Measurements from ENCODE around the gene BUD23. TPM values are rescaled to one million over a fixed set of nuclear protein-coding genes. Genes with fewer than 3 reads are reported as not detected.
"Not testable (repeated sequence)": the region's sequence is repeated elsewhere in the genome, so short reads cannot be mapped to it uniquely, and the experiment has no call there.

Gene BUD23
- total RNA-seq, 1 experiment from 2014 or later: 142 TPM

DNA sequence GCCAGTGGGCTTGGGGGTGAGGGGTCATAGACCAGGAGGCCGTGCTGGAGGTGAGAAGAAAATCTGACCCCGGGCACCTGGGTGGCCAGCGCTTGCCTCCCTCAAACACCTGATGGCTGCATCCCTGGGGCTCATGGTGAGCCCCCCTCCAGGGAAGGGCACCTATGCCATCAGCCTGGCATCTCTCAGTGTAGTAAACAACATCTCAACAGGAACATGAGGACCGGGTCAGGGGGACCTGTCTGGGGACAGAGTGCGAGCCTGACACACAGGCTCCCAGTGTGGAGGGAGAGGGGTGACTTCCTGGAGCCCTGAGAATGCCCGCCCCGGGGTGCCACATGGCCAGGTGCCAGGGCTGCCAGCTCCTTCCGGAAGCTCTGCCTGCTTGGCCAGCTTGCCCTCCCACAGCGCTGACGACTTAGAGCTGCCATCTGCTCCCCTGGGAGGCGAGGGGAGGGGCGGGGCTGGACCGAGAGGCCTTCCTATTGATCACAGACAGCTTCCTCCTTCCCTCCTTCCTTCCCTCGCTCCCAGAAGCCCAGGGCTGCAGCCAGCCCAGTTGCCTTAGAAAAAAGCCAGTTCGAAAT is 23.7 kb downstream of the BUD23 start:
- in situ Hi-C loops (cut with HindIII; ENCODE audit: low pct_unique_long_range_greater_than_20kb, low sequenced_read_pairs): no loop called here
- DNase-seq (ENCODE audit: low read depth, low spot score): no peak

DNA sequence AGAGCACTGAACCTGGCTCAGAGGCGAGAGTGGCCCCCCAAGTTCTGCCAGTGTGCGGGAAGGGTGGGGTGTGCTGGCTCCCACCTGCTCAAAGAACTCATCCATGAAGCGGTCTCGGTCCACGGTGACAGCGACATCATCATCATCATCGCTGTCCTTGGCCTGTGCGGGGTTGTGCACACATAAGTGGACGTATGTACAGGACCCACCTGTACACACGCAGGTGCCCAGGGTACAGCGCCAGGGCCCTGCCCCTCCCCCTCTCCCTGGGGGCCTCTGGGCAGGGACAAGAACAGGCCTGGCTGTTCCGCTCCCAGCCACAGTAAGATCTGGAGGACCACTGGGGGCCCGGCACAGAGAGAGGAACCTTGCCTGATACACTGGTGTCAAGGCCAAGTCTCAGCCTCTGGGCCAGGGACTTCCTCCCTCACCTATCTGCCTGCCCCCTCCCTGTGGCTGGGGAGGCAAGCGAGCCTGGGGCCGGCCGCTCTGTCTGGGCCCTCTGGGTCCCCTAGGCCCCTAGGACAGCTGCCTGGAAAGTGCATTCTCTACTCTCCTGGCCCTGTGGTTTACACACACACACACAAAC is 25.7 kb downstream of the BUD23 start:
- in situ Hi-C loops (cut with HindIII; ENCODE audit: low pct_unique_long_range_greater_than_20kb, low sequenced_read_pairs): no loop called here
- DNase-seq (ENCODE audit: low read depth, low spot score): no peak

DNA sequence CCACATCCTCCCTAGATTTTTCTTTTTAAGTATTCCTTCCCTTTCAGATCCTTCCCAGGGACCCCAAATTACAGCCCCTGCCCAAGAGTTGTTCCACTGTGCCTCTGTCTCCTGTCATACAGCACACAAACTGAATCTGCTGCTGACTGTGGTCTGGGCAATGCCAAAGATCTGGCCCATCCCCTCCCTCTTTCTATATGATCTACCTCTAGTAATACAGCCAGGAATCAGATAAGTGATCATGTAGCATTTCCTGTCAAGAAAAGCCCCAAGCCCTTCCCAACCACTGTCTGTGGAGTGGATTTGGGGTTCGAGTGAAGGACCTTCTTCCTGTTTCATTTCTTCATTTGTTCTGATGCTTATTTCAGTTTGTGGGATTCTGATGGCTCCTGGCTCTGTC is 29.4 kb downstream of the BUD23 start:
- DNase-seq (ENCODE audit: low read depth, low spot score): no peak
- in situ Hi-C loops (cut with HindIII; ENCODE audit: low pct_unique_long_range_greater_than_20kb, low sequenced_read_pairs): no loop called here

DNA sequence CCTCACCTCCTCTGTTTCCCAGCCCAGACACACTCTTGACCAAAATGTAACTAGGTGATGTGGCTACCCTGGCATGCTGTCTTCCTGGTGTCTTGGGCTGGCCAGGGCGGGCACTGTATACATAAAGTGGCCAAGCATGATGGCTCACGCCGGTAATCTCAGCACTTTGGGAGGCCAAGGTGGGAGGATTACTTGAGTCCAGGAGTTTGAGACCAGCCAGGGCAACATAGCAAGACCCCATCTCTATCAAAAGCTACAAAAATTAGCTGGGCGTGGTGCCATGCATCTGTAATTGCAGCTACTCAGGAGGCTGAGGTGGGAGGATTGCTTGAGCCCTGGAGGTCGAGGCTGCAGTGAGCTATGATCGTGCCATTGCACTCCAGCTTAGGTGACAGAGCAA is 29.9 kb downstream of the BUD23 start:
- DNase-seq (ENCODE audit: low read depth, low spot score); in situ Hi-C loops (cut with HindIII; ENCODE audit: low pct_unique_long_range_greater_than_20kb, low sequenced_read_pairs): not testable (repeated sequence)

DNA sequence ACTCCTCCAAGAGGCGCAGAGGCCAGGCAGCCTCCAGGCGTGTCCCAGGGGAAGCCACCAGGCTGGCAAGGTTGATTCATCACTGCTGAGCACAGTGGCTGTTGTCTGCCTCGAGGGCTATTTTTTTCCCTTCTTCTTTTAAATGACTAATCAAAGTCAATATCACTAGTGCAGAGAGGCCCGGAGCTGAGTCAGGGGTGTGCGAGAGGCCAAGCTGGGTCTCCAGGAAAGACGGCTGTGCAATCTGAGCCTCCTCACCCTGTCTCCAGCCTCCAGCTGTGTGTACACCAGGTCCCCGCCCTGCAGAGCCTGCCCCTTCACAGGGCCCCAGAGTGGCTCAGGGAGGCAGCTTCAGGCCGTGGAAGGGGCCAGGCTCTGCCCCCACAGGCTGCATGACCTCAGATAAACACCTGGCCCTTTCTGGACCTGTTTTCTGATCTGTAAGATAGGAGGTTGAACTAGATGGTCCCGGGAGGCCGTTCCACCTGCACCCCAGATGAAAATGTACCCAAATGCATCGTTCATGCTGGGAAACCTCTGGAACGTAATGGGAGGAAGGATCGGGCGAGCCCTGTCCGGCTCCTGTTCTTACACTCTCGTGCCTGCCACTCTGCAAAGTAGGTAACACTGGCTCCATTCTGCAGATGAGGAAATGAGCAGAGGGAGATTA is 32.4 kb downstream of the BUD23 start:
- DNase-seq (ENCODE audit: low read depth, low spot score): peak; percentile 33
- in situ Hi-C loops (cut with HindIII; ENCODE audit: low pct_unique_long_range_greater_than_20kb, low sequenced_read_pairs): no loop called here

DNA sequence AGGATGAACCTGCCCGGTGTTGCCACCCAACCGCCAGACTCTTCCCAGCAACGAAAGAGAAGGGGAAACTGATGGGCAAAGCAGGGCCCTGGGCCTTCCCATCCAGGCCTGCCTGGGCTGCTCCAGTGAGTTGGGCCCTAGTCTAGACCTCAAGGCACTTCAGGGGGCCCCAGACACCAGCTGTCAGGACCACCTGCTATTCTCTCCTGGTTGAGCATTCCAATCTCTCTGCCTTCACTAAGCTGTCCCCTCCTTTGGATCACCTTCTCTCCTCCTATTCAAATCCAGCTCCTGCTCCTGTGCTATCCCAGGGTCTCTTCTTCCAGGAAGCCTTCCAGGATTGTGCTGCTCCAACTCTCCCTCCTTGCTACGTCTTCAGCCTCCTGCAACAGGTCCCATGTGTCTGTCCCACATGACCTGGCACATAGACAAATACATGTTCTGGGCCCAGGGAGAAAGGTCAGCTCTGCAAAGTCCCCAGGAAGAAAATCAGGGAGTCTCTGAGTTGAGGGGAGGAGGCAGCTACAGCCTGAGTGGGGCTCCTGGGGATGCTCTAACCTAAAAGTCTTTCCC is 33.0 kb downstream of the BUD23 start:
- DNase-seq (ENCODE audit: low read depth, low spot score): no peak
- in situ Hi-C loops (cut with HindIII; ENCODE audit: low pct_unique_long_range_greater_than_20kb, low sequenced_read_pairs): no loop called here

DNA sequence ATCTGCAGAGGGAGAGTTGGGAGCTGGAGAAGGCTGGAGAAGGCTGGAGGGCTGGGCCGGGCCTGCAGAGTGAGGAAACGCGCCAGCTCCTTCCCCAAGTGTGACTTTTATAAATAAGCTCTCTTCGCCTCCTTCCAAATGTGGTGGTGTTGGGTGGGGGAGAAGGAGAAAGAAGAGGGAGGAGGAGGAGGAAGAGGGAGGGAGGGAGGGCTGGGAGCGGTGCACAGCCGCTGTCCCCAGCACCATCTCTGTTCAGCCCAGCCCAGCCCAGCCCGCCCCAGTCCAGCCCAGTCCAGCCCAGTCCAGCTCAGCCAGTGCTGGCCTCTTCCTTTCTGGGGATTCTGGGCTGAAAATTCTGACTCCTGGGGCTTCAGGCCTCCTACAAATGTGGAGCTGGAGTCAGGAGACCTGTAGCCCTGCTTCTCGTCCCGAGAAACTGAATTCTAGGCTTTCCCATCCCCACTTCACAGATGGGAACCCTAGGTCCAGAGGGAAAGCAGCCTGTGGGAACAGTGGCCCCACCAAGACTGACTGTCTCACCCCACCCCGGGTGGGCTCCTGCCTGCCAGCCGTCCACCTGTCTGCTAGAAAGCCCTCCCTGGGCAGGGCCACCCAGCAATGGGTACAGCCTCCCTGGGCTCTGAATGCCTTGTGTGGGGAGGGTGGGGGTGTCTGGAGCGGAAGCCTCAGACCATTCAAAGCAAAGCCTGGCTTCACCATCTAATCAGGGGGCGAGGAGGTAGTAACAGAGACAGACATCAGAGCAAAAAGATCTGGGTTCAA is 33.8 kb downstream of the BUD23 start:
- in situ Hi-C loops (cut with HindIII; ENCODE audit: low pct_unique_long_range_greater_than_20kb, low sequenced_read_pairs): no loop called here
- DNase-seq (ENCODE audit: low read depth, low spot score): no peak

DNA sequence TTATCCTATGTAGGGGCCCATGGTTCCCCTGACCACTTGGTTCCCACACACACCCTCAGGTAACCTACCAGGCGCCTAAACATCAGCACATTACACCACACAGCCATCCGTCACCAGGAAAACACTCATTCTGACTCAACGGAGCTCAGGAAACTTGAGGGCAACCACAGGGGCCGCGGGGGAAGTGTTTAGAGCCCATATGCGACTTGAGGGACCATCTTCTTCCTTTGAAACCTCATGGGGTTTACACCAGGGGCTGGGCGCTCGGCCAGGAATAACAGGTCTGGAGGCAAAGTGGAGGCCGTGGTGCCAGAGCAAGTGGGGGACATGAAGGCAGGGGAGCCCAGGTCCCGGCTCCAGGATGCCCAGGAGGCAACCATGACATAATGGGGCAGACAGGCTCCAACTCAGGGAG is 34.6 kb downstream of the BUD23 start:
- DNase-seq (ENCODE audit: low read depth, low spot score): no peak
- in situ Hi-C loops (cut with HindIII; ENCODE audit: low pct_unique_long_range_greater_than_20kb, low sequenced_read_pairs): no loop called here

DNA sequence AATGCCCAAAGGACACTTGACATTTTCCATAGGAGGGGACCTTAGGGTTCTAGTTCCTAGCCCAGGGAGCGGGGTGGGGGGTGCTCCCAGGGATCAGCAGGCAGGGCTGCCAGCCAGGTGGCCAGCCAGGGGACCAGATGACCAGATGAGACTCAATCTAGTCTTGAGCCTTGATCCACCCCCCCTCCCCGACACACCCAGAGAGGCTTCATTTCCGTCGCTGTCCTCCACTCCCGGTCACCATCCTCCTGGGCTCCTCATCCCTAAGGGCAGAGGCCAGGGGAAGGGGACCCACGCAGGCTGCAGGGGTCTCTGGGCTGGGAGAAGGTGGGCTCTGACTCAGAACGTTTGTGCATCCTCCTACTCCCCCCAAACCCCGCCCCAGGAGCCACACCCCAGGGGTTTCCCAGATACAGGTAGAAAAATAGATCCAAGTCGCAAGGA is 35.1 kb downstream of the BUD23 start:
- DNase-seq (ENCODE audit: low read depth, low spot score): no peak
- in situ Hi-C loops (cut with HindIII; ENCODE audit: low pct_unique_long_range_greater_than_20kb, low sequenced_read_pairs): no loop called here

DNA sequence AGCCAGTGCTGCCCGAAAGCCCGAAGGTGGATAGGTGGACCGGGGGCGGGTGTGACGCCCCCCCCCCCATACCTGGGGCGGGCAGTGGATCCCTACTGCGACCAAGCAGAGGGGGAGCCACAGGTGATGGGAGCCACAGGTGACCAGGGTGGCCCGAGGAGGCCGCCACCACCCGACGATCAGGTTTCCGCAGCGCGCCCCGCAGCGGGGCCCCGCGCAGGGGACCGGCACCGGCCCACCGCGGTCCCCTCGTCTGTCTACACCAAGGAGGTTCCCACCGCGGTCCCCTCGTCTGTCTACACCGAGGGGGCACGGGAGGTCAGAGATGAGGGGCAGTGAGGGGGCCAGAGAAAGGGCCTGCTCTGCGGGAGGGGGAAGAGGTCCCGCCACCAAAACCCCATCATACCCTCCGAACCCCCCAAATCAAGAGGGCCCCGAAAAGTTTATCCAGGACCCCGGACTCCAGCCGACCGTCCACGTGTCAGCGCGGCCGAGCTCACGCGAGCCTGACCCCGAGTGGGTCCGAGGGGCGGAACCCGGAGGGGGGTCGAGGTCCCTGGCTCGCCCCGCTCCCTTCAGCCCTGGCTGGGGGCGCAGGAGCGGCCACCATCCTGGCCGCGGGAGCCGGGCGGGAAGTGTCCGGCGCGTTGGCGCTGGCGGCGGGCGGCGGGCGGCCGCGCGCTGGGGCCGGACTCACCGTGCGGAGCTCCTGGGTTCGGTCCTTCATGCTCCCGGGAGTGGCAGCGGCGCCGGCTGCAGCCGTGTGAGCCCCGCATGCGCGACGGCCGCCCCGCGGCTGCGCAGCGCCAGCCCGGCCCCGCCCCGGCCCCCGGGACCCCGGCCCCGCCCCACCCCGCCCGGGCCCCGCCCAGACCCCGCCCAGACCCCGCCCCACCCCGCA is 35.8 kb downstream of the BUD23 start, which contains the start of gene STX1A:
STX1A (minus strand) TSS at position 765 of the 901 bp plus-strand sequence; CDS start at position 727, 38 bp downstream.
- DNase-seq (ENCODE audit: low read depth, low spot score): peak; percentile 74
- in situ Hi-C loops (cut with HindIII; ENCODE audit: low pct_unique_long_range_greater_than_20kb, low sequenced_read_pairs): no loop called here

DNA sequence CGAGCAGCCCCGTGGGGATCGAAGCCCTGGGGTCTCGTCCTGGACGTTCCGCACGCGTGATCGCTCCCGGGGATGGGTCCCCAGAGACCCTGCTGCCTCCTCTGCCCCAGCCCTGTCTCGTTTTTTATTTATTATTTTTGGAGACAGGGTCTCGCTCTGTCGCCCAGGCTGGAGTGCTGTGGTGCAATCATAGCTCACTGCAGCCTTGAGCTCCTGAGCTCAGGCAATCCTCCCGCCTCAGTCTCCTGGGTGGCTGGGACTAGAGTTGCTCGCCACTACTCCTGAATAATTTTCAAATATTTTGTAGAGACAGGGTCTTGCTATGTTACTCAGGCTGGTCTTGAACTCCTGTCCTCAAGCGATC is 36.4 kb downstream of the BUD23 start:
- no peak for DNase-seq (ENCODE audit: low read depth, low spot score)
- in situ Hi-C loops (cut with HindIII; ENCODE audit: low pct_unique_long_range_greater_than_20kb, low sequenced_read_pairs): no loop called here

DNA sequence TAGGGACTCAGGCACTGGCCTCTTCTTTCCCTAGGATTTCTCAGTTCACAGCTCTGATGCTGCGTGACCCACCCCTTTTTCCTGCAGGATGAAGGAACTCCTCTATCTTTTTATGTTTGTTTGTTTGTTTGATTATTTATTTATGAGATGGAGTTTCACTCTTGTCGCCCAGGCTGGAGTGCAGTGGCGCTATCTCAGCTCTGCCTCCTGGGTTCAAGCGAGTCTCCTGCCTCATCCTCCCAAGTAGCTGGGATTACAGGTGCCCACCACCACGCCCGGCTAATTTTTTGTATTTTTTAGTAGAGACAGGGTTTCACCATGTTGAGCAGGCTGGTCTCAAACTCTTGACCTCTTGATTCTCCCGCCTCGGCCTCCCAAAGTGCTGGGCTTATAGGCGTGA is 37.0 kb downstream of the BUD23 start:
- DNase-seq (ENCODE audit: low read depth, low spot score); in situ Hi-C loops (cut with HindIII; ENCODE audit: low pct_unique_long_range_greater_than_20kb, low sequenced_read_pairs): not testable (repeated sequence)

DNA sequence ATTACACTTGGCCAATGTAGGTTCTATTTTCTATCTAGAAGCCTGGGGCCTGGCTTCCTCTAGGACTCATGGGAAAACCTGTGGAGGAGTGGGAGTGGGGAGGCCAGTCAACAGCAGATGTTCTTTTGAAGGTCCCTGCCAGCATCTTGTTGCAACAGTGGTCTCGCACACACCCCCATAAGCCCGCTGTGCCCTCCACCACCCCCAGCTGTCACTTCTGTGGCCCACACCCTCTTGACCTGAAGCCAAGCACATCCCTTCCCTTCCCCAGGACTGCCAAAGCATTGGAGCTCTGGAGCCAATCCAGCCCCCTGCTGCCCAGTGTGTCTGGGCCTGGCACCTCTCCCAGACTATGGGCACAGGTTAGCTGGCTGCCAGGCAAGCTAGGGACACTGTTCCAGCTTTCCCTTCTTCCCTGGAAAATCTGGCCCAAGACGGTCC is 38.0 kb downstream of the BUD23 start:
- DNase-seq (ENCODE audit: low read depth, low spot score): no peak
- in situ Hi-C loops (cut with HindIII; ENCODE audit: low pct_unique_long_range_greater_than_20kb, low sequenced_read_pairs): no loop called here

DNA sequence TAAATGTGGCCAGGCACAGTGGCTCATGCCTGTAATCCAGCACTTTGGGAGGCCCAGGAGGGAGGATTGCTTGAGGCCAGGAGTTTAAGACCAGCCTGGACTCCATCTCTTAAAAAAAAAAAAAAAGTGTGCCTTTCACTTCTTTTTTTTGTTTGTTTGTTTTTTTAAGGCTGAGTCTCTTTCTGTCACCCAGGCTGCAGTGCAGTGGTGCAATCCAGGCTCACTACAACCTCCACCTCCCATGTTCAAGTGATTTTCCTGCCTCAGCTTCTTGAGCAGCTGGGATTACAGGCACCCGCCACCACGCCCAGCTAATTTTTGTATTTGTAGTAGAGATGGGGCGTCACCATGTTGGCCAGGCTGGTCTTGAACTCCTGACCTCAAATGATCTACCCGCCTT is 38.8 kb downstream of the BUD23 start:
- DNase-seq (ENCODE audit: low read depth, low spot score); in situ Hi-C loops (cut with HindIII; ENCODE audit: low pct_unique_long_range_greater_than_20kb, low sequenced_read_pairs): not testable (repeated sequence)

DNA sequence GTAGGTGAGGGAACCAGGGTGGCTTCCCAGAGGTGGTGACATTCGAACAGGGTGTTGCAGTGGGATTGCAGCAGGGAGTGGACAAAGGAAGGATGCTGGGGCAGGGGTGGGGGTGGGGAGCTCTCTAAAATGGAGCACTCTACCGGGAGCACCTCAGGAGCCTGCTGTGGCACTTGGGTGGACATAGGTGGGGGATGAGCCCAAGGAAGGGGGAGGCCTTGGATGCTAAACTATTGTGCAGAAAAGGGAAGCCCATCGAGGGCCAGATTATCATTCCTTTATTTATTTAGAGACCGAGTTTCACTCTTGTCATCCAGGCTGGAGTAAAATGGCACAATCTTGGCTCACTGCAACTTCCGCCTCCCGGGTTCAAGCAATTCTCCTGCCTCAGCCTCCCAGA is 39.4 kb downstream of the BUD23 start:
- DNase-seq (ENCODE audit: low read depth, low spot score): no peak
- in situ Hi-C loops (cut with HindIII; ENCODE audit: low pct_unique_long_range_greater_than_20kb, low sequenced_read_pairs): no loop called here

DNA sequence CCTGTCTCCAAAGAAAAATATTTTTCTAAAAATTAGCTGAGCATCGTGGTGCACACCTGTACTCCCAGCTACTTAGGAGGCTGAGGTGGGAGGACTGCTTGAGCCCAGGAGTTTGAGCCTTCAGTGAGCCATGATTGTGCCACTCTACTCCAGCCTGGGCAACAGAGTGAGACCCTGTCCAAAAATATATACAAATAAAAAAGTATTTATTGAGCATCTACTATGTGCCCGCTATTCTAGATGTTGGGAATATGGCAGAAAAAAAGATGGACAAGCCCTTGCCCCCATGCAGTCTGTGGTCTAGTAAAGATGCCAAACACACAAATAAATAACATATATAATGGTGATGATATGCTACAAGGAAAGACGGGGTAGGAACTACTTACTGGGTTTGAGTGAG is 40.4 kb downstream of the BUD23 start:
- in situ Hi-C loops (cut with HindIII; ENCODE audit: low pct_unique_long_range_greater_than_20kb, low sequenced_read_pairs): no loop called here
- DNase-seq (ENCODE audit: low read depth, low spot score): no peak

DNA sequence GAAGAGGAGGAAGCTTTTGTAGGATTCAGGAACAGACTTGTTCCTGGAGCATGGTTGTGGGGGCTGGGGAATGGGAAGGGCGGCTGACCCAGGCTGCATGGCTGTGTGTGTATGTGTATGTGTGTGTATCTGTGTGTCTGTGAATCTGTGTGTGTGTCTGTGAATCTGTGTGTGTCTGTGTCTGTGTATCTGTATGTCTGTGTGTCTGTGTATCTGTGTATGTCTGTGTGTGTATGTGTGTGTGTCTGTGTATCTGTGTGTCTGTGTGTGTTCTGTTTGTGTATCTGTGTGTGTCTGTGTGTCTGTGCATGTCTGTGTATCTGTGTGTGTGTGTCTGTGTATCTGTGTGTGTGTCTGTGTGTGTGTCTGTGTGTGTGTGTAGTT is 42.7 kb downstream of the BUD23 start:
- DNase-seq (ENCODE audit: low read depth, low spot score): no peak
- in situ Hi-C loops (cut with HindIII; ENCODE audit: low pct_unique_long_range_greater_than_20kb, low sequenced_read_pairs): no loop called here

Measured in SK-MEL-5 (cell line).